Adrenal gland (tissue), 12 donors: ENCODE results near the gene ZNF324. TPM values are rescaled to one million over a fixed set of nuclear protein-coding genes. Genes with fewer than 3 reads are reported as not detected.
"Not testable (repeated sequence)": the region's sequence is repeated elsewhere in the genome, so short reads cannot be mapped to it uniquely, and the experiment has no call there.

Experiments used
- DNase-seq, 7 donors: peaks; one replicate each; pipeline ENCODE4 v3.0.0-alpha.2; 2019 to 2020
- H3K27ac ChIP-seq, 5 donors: fragments of 200-600 bp; sonication (generic) in 4 of 5; 1 replicate in 3 of 5; 2 replicates in 2 of 5; pipeline versions ENCODE4 v1.5.1 to v1.8.0; 2016 to 2020; ENCODE audit warnings: mild to moderate bottlenecking in 1 of 5
- H3K27me3 ChIP-seq: fragments of 200-600 bp; 2 replicates; pipeline ENCODE4 v1.8.0; 2021
- H3K36me3 ChIP-seq, 2 donors: fragments of 200-600 bp; replicated peaks in 1 of 2; 1 replicate in 1 of 2; 2 replicates in 1 of 2; pipeline versions ENCODE4 v1.5.1 to v1.8.0; 2018 to 2022
- H3K4me1 ChIP-seq, 2 donors: fragments of 200-600 bp; replicated peaks in 1 of 2; 1 replicate in 1 of 2; 2 replicates in 1 of 2; pipeline versions ENCODE4 v1.5.1 to v1.8.0; 2018 to 2021
- H3K4me3 ChIP-seq, 4 donors: fragments of 200-600 bp; sonication (generic) in 3 of 4; one replicate each; pipeline ENCODE4 v1.5.1; 2016 to 2018
- H3K9me3 ChIP-seq, 3 donors: fragments of 200-600 bp; sonication (generic) in 1 of 3; replicated peaks in 1 of 3; 1 replicate in 2 of 3; 2 replicates in 1 of 3; pipeline versions ENCODE4 v1.5.1 to v1.8.0; 2016 to 2021
- CTCF ChIP-seq, 6 experiments: fragments of 450-650 bp in 4 of 6; fragments of 200-600 bp in 2 of 6; sonication (generic) in 1 of 6; IDR thresholded peaks; 1 replicate in 5 of 6; 2 replicates in 1 of 6; pipeline versions ENCODE4 v1.5.1 to v1.8.0; 2016 to 2021; ENCODE audit warnings: antibody characterized with exemption in 6 of 6, mild to moderate bottlenecking in 2 of 6, moderate library complexity in 1 of 6
- POLR2A ChIP-seq, 2 donors: fragments of 450-650 bp; IDR thresholded peaks; one replicate each; pipeline ENCODE4 v1.6.1; 2017; ENCODE audit warnings: antibody characterized with exemption in 2 of 2, mild to moderate bottlenecking in 2 of 2, moderate library complexity in 1 of 2
- WGBS, 4 donors: extraction: QIAGEN DNeasy Blood & Tissue Kit in 2 of 4; methylation state at CpG; one replicate each; pipeline versions ENCODE4 v1.1.5 to v1.1.7; 2013 to 2017; 5-methylcytosine and 5-hydroxymethylcytosine counted together
- intact Hi-C, 2 donors: fragments of 100-400 bp; cut with DNase I; formaldehyde crosslinking; loops; one replicate each; pipeline versions ENCODE4 v1.14.1 to v1.15.0; 2022 to 2023
- polyA plus RNA-seq, 3 donors: library from polyadenylated mRNA; stranded (reverse); fragments of 200-250 nt in 2 of 3; fragments of 350-450 nt in 1 of 3; fragmentation: Illumina TruSeq in 1 of 3; extraction: RNeasy Lipid Tissue Mini Kit (QIAGEN cat#74804) in 1 of 3; gene quantifications; one replicate each; pipeline ENCODE4 v1.2.3, GENCODE V29; 2013 to 2014
- total RNA-seq, 9 donors: library from RNA; depleted of rRNA in 4 of 9; stranded (reverse); fragments of >200 nt in 4 of 9; fragments of 120-200 nt in 1 of 9; fragmentation: NEBNext Ultra II Directional in 1 of 9; extraction: Animal tissue kit (Norgen Biotek cat#: 25700) in 1 of 9; gene quantifications; one replicate each; pipeline versions ENCODE4 v1.1.0 to v1.2.4, GENCODE V29; 2013 to 2023
- donor health status: healthy with polysubstance abuse.
- donor health status: Bipolar disorder and iron deficiency.
- donor health status: DM: yes; HTN: yes; CAD: no.
- donor health status: DM: no; HTN: no; CAD: no.
- donor health status: DM: no; HTN: no; CAD: no.
- donor health status: DM: yes; HTN: yes; CAD: no.

The ZNF324 gene
- total and polyA plus RNA-seq, 12 donors, result 2.1 to 58.3 (median 10.9) TPM

- DNase-seq, result no peak
- WGBS, 4 donors, result 68 to 88% (median 83%) methylated on average over 2 of the region's 2 CpGs
- Histone ChIP-seq H3K4me1 (no peaks in the 10 kb centered on the region), H3K27ac (no peak overlapping the region), H3K27me3 (no peaks in the 10 kb centered on the region), H3K9me3 (no peaks in the 10 kb centered on the region), H3K36me3 (peaks cover 0 to 22% of the 10 kb centered on the region in 2 donors), H3K4me3 (no peak overlapping the region)
- intact Hi-C loops, result no loop called here
- no peak for TF ChIP-seq CTCF (IDR thresholded peaks at IDR 0.05)
Measured at GRCh38 chr19:58483776-58484175, 16.9 kb downstream of the ZNF324 start.

GRCh38 chr19:58484349-58484748, 17.5 kb downstream of the ZNF324 start:
- H3K9me3 ChIP-seq, H3K4me3 ChIP-seq, intact Hi-C loops, H3K27ac ChIP-seq, DNase-seq, H3K27me3 ChIP-seq, H3K4me1 ChIP-seq: not testable (repeated sequence)
- WGBS, 4 donors, result 92 to 98% (median 96%) methylated on average over 5 of the region's 5 CpGs
- peaks cover 0 to 16% of the 10 kb centered on the region in 2 donors for H3K36me3 ChIP-seq

- DNase-seq, result no peak
- no peaks in the 10 kb centered on the region for H3K4me1 ChIP-seq
- WGBS, 4 donors, result 82 to 90% (median 89%) methylated on average over 4 to 5 of the region's 5 CpGs
- TF ChIP-seq CTCF (IDR thresholded peaks at IDR 0.05) (no peak), POLR2A (IDR thresholded peaks at IDR 0.05) (no peak)
- H3K4me3 ChIP-seq, result no peak overlapping the region
- H3K27ac ChIP-seq, result no peak overlapping the region
- no peaks in the 10 kb centered on the region for H3K36me3 ChIP-seq
- intact Hi-C loops, result no loop called here
- no peaks in the 10 kb centered on the region for H3K27me3 ChIP-seq
- no peaks in the 10 kb centered on the region for H3K9me3 ChIP-seq
Measured at GRCh38 chr19:58491393-58491792, 24.5 kb downstream of the ZNF324 start.

- WGBS, 4 donors, result 82 to 91% (median 84%) methylated on average over 14 of the region's 14 CpGs
- DNase-seq, result no peak
Measured at GRCh38 chr19:58492265-58492664, 25.4 kb downstream of the ZNF324 start.

More at GRCh38 chr19:58492265-58492664, 25.4 kb downstream of the ZNF324 start:
- Histone ChIP-seq H3K36me3 (no peaks in the 10 kb centered on the region), H3K4me3 (no peak overlapping the region), H3K27me3 (no peaks in the 10 kb centered on the region), H3K4me1 (no peaks in the 10 kb centered on the region), H3K9me3 (no peaks in the 10 kb centered on the region), H3K27ac (no peak overlapping the region)
- intact Hi-C loops, result no loop called here
- TF ChIP-seq CTCF (IDR thresholded peaks at IDR 0.05) (no peak), POLR2A (IDR thresholded peaks at IDR 0.05) (no peak)
